Fibroblast of skin of left biceps (primary cell): ENCODE measurements around the gene TRAF3IP1.
"Not testable (repeated sequence)": the region's sequence is repeated elsewhere in the genome, so short reads cannot be mapped to it uniquely, and the experiment has no call there.

Experiments used
- DNase-seq, 2 experiments: peaks; one replicate each; pipeline ENCODE4 v3.0.0-alpha.2; 2013; ENCODE audit warnings: low read depth in 2 of 2

Gene TRAF3IP1

GRCh38 chr2:238427435-238428162, 107.3 kb downstream of the TRAF3IP1 start:
- DNase-seq: no peak

- DNase-seq: no peak
These were observed 108.5 kb downstream of the TRAF3IP1 start for GRCh38 chr2:238428866-238429265.

GRCh38 chr2:238430781-238431180, 110.5 kb downstream of the TRAF3IP1 start:
- no peak for DNase-seq

GRCh38 chr2:238431456-238431855, 111.1 kb downstream of the TRAF3IP1 start:
- no peak for DNase-seq

GRCh38 chr2:238433300-238433915, 113.1 kb downstream of the TRAF3IP1 start:
- DNase-seq: no peak

- DNase-seq: peak; percentile 80 to 81
These were observed 113.9 kb downstream of the TRAF3IP1 start for GRCh38 chr2:238433941-238434845.

- DNase-seq: no peak
These were observed 114.8 kb downstream of the TRAF3IP1 start for GRCh38 chr2:238434846-238435751.

- DNase-seq: no peak
These were observed 115.4 kb downstream of the TRAF3IP1 start for GRCh38 chr2:238435752-238436096.

- peak; percentile 61 to 62 for DNase-seq
These were observed 118.8 kb downstream of the TRAF3IP1 start for GRCh38 chr2:238438856-238439849.

GRCh38 chr2:238439917-238440316, 119.6 kb downstream of the TRAF3IP1 start:
- DNase-seq: no peak

GRCh38 chr2:238440331-238440730, 120.0 kb downstream of the TRAF3IP1 start:
- DNase-seq: no peak

- DNase-seq: no peak
These were observed 120.4 kb downstream of the TRAF3IP1 start for GRCh38 chr2:238440767-238441166.

GRCh38 chr2:238441262-238442114, 121.2 kb downstream of the TRAF3IP1 start:
- no peak for DNase-seq

- not testable (repeated sequence) for DNase-seq
These were observed 121.9 kb downstream of the TRAF3IP1 start for GRCh38 chr2:238442257-238442656.

GRCh38 chr2:238444242-238444641, 123.9 kb downstream of the TRAF3IP1 start:
- DNase-seq: no peak

- no peak for DNase-seq
These were observed 125.3 kb downstream of the TRAF3IP1 start for GRCh38 chr2:238445409-238446190.

GRCh38 chr2:238446371-238446770, 126.1 kb downstream of the TRAF3IP1 start:
- DNase-seq: no peak
